ENCODE results near the gene CA10.
A peak's percentile ranks its signal among the peaks of the same experiment; 100 is the strongest.

Gene CA10

DNA sequence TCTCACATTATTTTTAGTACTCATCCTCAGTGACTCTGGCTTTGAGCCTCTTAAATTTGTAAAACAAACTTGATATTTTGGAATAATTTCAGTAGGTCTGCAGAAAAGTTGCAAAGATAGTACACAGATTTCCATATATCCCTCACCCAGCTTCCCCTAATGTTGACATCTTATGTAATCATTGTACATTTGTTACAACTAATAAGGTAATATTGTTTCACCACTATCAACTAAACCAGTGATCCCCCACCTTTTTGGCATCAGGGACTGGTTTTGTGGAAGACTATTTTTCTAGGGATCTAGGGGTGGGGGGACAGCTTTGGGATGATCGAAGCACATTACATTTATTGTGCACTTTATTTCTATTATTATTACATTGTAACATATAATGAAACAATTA, 391.2 kb downstream of the CA10 start:
- DNase-seq (ENCODE audit: low spot score) = no peak

- no peak for DNase-seq (ENCODE audit: low spot score)
Measured at GRCh38 chr17:51765282-51766135, 393.0 kb downstream of the CA10 start.

GRCh38 chr17:51764387-51764971, 394.0 kb downstream of the CA10 start:
- DNase-seq (ENCODE audit: low spot score) = peak; percentile 54

DNA sequence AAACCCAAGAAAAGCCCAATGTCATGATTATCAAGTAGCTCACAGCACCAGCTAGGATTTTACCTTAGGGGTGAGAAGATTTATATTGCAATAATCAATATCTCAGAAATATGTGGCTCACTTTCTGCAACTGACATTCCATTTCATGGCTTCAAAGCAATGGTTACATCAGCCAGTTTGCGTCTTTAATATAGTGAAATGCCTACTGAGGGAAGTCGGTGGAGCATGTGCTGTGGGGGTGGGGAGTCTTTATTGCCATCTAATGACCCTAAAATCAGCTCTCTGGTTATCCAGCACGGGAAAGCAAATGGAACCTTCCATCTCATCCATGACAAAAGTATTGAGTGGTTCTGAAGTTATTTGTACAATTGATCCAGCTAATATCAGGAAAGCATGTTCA, 395.5 kb downstream of the CA10 start:
- DNase-seq (ENCODE audit: low spot score) = no peak

DNA sequence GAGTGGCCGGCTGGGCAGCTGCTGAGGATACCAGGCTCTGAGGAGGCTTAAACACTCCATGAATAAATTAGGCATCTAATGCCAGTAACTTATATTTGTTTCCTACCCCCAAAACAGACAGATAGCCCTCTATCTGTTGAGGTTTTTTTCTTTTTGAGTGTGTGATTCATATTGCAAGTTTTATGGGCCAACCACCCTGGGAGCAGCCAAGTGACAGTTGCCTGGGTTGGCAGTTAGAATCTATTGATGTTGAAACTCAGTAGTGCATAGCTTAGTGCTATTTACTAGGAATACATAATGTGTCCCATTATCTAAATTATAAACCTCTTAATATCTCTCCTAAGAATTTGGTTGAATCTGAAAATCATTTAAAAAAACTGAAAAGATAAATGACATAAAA, 397.4 kb downstream of the CA10 start:
- no peak for DNase-seq (ENCODE audit: low spot score)

GRCh38 chr17:51759260-51759659, 399.3 kb downstream of the CA10 start:
- no peak for DNase-seq (ENCODE audit: low spot score)

DNA sequence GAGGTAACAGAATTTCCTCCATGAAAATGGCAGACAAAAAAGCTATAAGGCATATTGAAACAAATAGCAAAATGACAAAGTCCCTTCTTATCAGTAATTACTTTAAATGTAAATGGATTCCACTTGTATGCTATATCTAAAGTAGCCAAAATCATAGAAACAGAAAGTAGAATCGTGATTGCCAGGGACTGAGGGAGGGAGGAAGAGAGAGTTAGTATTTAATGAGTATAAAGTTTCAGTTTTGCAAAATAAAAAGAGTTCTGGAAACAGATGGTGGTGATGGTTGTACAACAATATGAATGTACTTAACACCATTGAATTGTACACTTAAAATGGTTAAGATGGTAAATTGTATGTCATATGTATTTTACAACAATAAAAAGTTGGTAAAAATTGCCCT, 407.4 kb downstream of the CA10 start:
- DNase-seq (ENCODE audit: low spot score) = no peak

DNA sequence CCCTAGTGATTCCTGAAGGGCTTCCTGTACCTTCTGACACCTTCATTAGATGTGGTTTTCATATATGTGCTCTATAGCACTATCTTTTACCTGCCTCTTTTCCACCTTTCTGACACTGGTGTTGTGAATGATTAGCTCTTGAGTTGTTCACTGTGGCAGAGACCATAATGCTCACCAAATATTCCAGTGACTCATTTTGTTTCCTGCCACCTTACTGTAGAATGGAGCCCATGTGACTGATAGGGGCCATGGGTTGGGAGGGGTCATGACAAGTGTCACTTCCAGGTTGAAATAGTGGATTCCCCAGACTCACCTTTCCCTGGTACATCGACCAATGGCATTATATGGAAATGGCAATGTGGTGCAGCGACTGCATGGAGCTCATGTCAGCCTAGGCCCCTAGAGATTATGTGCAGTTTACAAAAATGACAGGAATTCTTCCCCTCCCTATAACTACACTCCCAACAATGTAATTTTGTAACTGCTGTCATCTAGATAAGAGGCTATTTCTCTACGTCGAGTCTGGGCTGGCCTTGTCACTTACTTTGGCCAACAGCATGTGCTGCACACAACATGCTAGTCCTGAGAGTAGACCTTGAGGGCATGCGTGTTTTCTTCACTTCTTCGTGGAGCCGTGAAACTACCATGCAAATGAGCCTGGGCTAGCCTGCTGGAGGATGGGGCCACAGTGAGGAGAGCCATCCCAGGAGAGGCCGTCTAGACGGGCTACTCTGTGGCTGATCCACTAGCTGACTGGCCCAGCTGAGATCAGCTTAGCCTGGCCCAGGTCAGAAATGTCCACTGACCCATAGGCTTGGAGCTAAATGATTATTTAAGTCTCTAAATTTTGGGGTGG, 409.5 kb downstream of the CA10 start:
- DNase-seq (ENCODE audit: low spot score) = no peak

GRCh38 chr17:51746421-51746820, 412.1 kb downstream of the CA10 start:
- no peak for DNase-seq (ENCODE audit: low spot score)

GRCh38 chr17:51745993-51746392, 412.5 kb downstream of the CA10 start:
- no peak for DNase-seq (ENCODE audit: low spot score)

GRCh38 chr17:51743477-51743876, 415.0 kb downstream of the CA10 start:
- DNase-seq (ENCODE audit: low spot score) = no peak

DNA sequence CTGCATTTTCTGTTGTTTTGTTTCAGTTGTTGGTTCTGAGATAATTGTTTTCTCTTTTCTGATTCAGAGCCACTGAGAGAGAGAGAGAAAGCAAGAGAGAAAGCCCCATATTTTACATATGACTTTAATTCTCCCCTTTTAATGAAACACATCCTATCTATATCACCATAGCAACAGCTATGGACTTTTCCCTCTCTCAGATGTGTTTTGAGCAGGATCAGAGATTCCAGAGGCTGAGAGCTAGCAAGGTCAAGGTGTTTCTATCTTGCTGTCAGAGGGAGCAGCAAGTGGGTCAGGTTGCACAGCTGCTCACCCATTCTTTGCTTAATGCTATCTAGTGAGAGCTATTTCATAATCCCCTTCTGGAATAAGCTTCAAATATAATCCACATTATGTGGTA, 415.9 kb downstream of the CA10 start:
- DNase-seq (ENCODE audit: low spot score) = no peak

DNA sequence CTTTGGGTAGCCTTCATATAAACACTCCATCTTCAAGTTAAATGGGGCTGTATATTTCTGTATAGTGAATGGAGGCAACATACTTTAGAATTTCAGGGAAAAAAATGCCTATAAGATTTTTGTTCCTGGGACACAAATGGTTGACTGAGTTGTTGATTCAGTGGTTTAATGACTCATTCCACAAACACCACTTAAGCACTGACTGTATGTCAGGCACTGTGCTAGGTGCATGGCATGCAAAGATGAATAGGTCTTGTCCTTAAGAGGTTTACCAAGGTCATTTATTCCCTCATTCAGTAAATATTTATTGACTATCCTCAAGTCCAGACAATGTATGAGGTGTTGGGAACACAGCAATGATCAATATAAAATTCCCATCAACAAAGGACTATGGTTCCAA, 417.1 kb downstream of the CA10 start:
- no peak for DNase-seq (ENCODE audit: low spot score)

DNA sequence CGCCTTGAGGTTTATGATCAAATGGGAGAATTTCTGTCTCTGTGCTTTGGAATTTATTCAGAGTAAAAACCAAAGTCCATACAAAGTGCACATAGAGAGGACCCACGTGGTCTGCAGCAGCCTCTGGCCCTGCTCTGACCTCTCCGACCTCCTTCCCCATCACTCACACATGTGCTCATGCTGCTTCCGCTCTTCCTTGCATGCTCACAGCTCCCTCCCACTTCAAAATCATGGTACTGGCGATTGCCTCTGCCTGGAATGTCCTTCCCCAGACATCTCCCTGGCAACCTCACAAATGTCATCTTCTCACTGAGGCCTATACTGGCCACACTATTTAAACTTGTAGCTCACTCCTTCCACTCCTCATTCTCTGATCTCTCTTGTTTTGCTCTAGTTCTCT, 418.0 kb downstream of the CA10 start:
- DNase-seq (ENCODE audit: low spot score) = no peak

GRCh38 chr17:51739245-51739886, 419.1 kb downstream of the CA10 start:
- no peak for DNase-seq (ENCODE audit: low spot score)

GRCh38 chr17:51736356-51736755, 422.2 kb downstream of the CA10 start:
- DNase-seq (ENCODE audit: low spot score) = no peak

DNA sequence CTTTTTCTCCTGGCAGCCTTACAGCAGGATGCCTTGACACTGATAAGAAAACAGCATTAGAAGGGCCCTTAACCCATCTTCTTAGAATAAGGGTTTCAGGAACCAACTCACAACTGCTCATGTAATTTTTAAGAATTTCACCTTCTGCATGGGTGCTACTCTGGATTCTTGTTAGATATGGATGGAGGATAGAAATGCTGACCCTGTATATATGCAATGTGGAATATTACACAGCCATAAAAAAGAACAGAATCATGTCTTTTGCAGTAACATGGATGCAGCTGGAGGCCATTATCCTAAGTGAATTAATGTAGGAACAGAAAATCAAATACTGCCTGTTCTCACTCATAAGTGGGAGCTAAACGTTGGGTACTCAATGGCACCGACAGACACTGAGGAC, 423.5 kb downstream of the CA10 start:
- DNase-seq (ENCODE audit: low spot score) = no peak

DNA sequence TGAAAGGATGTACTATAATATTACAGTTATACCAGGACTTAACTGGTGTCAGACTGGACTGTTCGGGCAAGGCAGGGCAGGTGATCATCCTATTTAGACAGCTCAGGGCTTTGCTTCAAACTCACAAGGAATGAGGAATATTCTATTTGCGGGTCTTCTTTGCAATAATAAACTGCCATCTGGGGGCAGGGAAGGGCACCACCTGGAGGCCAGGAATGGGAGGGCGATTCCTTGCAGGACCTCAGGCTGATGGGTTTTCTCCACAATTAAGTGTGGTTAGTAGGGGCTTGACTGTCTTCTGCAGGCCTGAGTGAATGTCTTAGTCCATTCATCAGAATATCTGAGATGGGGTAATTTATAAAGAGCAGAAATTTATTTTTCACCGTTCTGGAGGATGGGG, 424.1 kb downstream of the CA10 start:
- no peak for DNase-seq (ENCODE audit: low spot score)

- no peak for DNase-seq (ENCODE audit: low spot score)
Measured at GRCh38 chr17:51733166-51733565, 425.3 kb downstream of the CA10 start.

DNA sequence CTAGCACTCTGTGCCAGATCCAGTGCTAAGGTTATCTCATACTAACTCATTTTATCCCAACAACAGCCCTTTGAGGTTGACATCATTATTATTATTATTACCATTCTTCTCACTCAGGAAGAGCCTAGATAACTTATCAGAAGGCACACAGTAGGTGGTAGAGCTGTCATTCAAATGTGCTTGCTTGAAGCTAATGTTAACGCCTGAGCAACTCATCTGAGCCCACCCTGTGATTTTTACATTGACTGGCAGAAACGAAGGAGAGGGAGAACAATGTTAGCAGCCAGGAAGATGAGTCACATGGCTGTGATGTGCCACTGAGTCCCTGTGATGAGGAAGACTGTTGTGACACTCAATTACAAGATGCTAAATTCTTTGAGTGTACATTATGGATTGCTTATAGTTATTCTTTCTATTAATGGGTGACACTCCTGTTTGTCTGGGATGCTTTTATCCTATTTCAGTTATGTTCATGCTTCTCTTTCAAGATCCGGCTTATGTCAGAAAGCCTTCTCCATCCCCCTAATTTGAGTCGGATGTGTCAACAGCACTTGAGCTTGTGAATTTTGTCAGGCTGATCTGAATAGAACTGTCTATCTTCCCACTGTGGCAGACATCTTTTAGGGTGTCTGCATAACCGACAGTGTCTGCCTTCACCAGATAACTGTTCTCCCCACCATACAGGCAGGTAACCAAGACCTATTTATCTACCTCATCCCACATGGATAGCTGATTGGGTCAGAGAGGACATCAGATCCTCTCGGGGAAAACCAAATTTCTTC, 426.4 kb downstream of the CA10 start:
- DNase-seq (ENCODE audit: low spot score) = no peak

DNA sequence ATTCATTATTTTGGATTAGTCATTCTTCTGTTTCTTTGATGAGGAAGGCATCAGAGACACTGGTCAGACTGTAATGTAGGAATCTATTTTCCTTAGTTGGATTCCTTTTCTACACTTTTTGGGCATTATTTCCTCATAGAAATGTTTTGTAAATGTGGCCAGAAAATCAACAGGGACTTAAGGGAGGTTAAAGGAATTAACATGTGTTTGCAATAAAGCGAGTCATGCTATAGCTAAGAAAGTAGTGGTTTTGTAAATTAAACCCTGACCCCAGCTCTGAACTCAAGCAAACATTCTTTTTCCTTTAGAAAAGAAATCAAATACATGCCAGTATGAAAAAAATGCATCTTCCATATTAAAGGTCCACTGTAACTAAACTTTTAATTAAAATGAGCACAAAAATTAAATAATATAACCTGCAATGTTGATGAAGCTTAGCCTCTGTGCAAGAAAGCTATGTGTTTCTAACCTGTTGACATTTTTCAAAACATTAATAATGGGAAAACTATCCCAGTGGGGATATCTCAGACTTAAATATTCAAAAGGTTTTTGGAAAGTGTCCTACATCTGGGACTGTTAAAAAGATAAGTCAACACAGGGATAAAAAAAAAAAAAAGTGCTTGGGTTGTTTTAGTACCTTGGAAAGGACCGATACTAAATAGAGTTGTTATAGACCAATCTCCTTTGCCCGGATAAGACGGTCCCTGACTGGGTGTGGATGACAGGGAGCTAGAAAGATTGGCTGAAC, 428.0 kb downstream of the CA10 start:
- no peak for DNase-seq (ENCODE audit: low spot score)

Measured in putamen (tissue), 1 donor.